NT2/D1 (cell line): ENCODE measurements around the gene DNMT3L.

Source experiments
- SUZ12 ChIP-seq: IDR thresholded peaks from 2 replicates; pipeline ENCODE4 v1.6.1; 2011; ENCODE audit not compliant: insufficient read length, insufficient read depth; ENCODE audit errors: extremely low read depth
- ZNF274 ChIP-seq: IDR thresholded peaks from 2 replicates; pipeline ENCODE4 v1.6.1; 2011; ENCODE audit warnings: mild to moderate bottlenecking, low read depth, low read length

GRCh38 chr21:44271558-44272283 is 10.0 kb upstream of the DNMT3L start:
- TF ChIP-seq ZNF274, result no peak
- no peak for TF ChIP-seq SUZ12
